Vagina (tissue), 2 donors: ENCODE measurements around the gene VSIR. TPM values are rescaled to one million over a fixed set of nuclear protein-coding genes. Genes with fewer than 3 reads are reported as not detected.
A peak's percentile ranks its signal among the peaks of the same experiment; 100 is the strongest.

Source experiments
- DNase-seq, 2 donors: peaks; one replicate each; pipeline ENCODE4 v3.0.0-alpha.2; 2017; ENCODE audit errors: extremely low spot score in 2 of 2
- H3K27ac ChIP-seq: fragments of 200-600 bp; sonication (generic); one replicate; pipeline ENCODE4 v1.5.1; 2019
- H3K27me3 ChIP-seq: fragments of 200-600 bp; sonication (generic); one replicate; pipeline ENCODE4 v1.5.1; 2019
- H3K36me3 ChIP-seq, 2 donors: fragments of 200-600 bp; sonication (generic); one replicate each; pipeline ENCODE4 v1.5.1; 2017 to 2019
- H3K4me1 ChIP-seq: fragments of 200-600 bp; sonication (generic); one replicate; pipeline ENCODE4 v1.5.1; 2019
- H3K4me3 ChIP-seq, 2 donors: fragments of 200-600 bp; sonication (generic); 1 replicate in 1 of 2; 2 replicates in 1 of 2; pipeline ENCODE4 v1.5.1; 2016 to 2019
- H3K9me3 ChIP-seq: fragments of 200-600 bp; sonication (generic); one replicate; pipeline ENCODE4 v1.5.1; 2019
- CTCF ChIP-seq, 3 experiments: fragments of 450-650 bp in 2 of 3; fragments of 200-600 bp in 1 of 3; sonication (generic) in 1 of 3; IDR thresholded peaks; one replicate each; pipeline ENCODE4 v1.5.1; 2017 to 2019; ENCODE audit warnings: antibody characterized with exemption in 3 of 3, mild to moderate bottlenecking in 2 of 3, moderate library complexity in 2 of 3
- POLR2A ChIP-seq, 2 donors: fragments of 450-650 bp; IDR thresholded peaks; one replicate each; pipeline ENCODE4 v1.6.1; 2017; ENCODE audit warnings: antibody characterized with exemption in 2 of 2, mild to moderate bottlenecking in 2 of 2, moderate library complexity in 2 of 2
- POLR2AphosphoS5 ChIP-seq, 2 donors: sonication (generic); formaldehyde crosslinking; IDR thresholded peaks; one replicate each; pipeline ENCODE4 v1.9.0; 2017; ENCODE audit warnings: antibody characterized with exemption in 2 of 2, mild to moderate bottlenecking in 2 of 2, low read depth in 1 of 2; ENCODE audit not compliant: insufficient read depth in 1 of 2
- intact Hi-C: fragments of 100-400 bp; cut with DNase I; formaldehyde crosslinking; loops from one replicate; pipeline ENCODE4 v1.15.1; 2023
- total RNA-seq: library from RNA; depleted of rRNA; stranded (reverse); fragments of >200 nt; gene quantifications from one replicate; pipeline ENCODE4 v1.2.3, GENCODE V29; 2016

VSIR gene
- total RNA-seq, 1 donor from 2014 or later: 96.5 TPM

DNA sequence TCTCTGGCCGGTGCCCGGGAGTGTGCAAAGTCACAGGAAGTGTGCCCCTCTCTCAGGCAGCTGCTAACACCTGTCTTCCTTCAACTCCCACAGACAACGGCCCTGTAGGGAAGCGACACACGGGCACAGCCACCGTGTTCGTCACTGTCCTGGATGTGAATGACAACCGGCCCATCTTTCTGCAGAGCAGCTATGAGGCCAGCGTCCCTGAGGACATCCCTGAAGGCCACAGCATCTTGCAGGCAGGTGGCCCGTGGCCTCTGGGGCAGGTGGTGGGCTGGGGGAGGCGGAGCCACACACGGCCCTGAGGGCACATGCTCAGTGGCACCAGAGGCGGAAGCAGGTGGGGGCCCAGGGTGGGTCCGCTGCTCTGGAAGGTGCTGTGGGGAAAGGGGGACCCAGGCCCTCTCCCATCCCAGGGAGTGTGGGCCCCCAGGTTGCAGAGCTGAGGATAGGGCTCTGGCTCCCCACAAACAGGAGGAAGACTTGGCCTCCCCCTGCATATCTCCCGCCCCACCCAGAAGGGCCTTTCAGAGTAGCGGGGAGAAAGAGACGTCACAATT, 60.7 kb downstream of the VSIR start:
- intact Hi-C loops: loop anchor here (5.0 kb wide), 1 partner anchor 60 kb away; the partner anchor contains the start of gene VSIR
- TF ChIP-seq POLR2AphosphoS5 (IDR thresholded peaks at IDR 0.05; ENCODE audit: insufficient read depth in 1 of 2, low read depth in 1 of 2) (no peak), POLR2A (IDR thresholded peaks at IDR 0.05) (no peak), CTCF (IDR thresholded peaks at IDR 0.05) (no peak)
- peaks cover 50% of the 10 kb centered on the region for H3K4me1 ChIP-seq

GRCh38 chr10:71712170-71712569, 61.1 kb downstream of the VSIR start:
- H3K36me3 ChIP-seq: no peaks in the 10 kb centered on the region
- H3K4me3 ChIP-seq: no peak overlapping the region
- H3K27me3 ChIP-seq: no peaks in the 10 kb centered on the region
- intact Hi-C loops: loop anchor here (5.0 kb wide), 1 partner anchor 60 kb away; the partner anchor contains the start of gene VSIR
- DNase-seq: no peak
- no peaks in the 10 kb centered on the region for H3K9me3 ChIP-seq
- peaks cover 50% of the 10 kb centered on the region for H3K4me1 ChIP-seq
- TF ChIP-seq POLR2A (IDR thresholded peaks at IDR 0.05) (no peak), CTCF (IDR thresholded peaks at IDR 0.05) (no peak), POLR2AphosphoS5 (IDR thresholded peaks at IDR 0.05; ENCODE audit: insufficient read depth in 1 of 2, low read depth in 1 of 2) (no peak)
- peak overlapping the region; percentile 95 for H3K27ac ChIP-seq

More for the DNA sequence above, 60.7 kb downstream of the VSIR start:
- Histone ChIP-seq H3K27me3 (no peaks in the 10 kb centered on the region), H3K4me3 (no peak overlapping the region), H3K36me3 (no peaks in the 10 kb centered on the region), H3K9me3 (no peaks in the 10 kb centered on the region), H3K27ac (peak overlapping the region; percentile 95)
- no peak for DNase-seq

DNA sequence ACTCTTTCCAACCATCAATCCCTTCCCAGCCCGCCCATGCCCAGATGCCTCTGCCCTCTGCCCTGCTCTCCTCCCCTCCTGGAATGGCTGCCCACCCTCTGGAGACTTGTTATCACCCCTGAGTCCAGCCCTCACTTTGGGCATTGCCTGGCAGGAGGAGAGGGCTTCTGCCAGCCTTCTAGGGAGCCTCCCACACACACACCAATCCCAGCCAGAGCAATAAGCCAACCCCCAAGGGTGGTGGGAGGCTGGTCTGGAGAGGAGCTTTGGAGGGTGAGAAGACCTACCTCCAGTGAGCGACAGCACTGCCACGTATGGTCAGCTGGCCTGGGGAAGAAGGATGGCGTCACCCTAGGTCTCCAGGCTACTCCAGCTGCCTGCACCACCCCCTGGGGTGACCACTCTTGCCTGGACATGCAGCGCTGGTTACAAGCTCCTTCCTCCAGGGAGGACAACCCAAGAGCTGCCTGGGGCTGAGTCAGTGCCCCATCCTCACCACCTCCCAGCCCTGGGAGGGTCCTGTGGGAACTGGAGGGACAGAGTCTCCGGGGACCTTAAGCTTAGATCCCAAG, 62.2 kb downstream of the VSIR start:
- Histone ChIP-seq H3K27ac (peak overlapping the region; percentile 95), H3K27me3 (no peaks in the 10 kb centered on the region), H3K9me3 (no peaks in the 10 kb centered on the region), H3K36me3 (no peaks in the 10 kb centered on the region), H3K4me3 (no peak overlapping the region), H3K4me1 (peaks cover 45% of the 10 kb centered on the region)
- no peak for TF ChIP-seq POLR2AphosphoS5 (IDR thresholded peaks at IDR 0.05; ENCODE audit: insufficient read depth in 1 of 2, low read depth in 1 of 2)
- TF ChIP-seq CTCF (IDR thresholded peaks at IDR 0.05): no peak
- no peak for TF ChIP-seq POLR2A (IDR thresholded peaks at IDR 0.05)
- no peak for DNase-seq
- intact Hi-C loops: loop anchor here (5.0 kb wide), 1 partner anchor 61 kb away; the partner anchor contains the start of gene VSIR

GRCh38 chr10:71710519-71710918, 62.8 kb downstream of the VSIR start:
- Histone ChIP-seq H3K27ac (no peak overlapping the region), H3K4me1 (peaks cover 39% of the 10 kb centered on the region), H3K9me3 (no peaks in the 10 kb centered on the region), H3K36me3 (no peaks in the 10 kb centered on the region), H3K4me3 (no peak overlapping the region), H3K27me3 (no peaks in the 10 kb centered on the region)
- intact Hi-C loops: loop anchor here (5.0 kb wide), 1 partner anchor 62 kb away; the partner anchor contains the start of gene VSIR
- no peak for DNase-seq
- TF ChIP-seq CTCF (IDR thresholded peaks at IDR 0.05) (no peak), POLR2A (IDR thresholded peaks at IDR 0.05) (no peak), POLR2AphosphoS5 (IDR thresholded peaks at IDR 0.05; ENCODE audit: insufficient read depth in 1 of 2, low read depth in 1 of 2) (no peak)
